Activated naive CD8-positive, alpha-beta T cell (primary cell): ENCODE measurements around the gene PRKD3.
"Not testable (repeated sequence)": the region's sequence is repeated elsewhere in the genome, so short reads cannot be mapped to it uniquely, and the experiment has no call there.

ENCODE experiments used
- H3K27ac Mint-ChIP-seq: one replicate; pipeline ENCODE4 v1.8.0; 2021; ENCODE audit warnings: mixed read lengths
- H3K27me3 Mint-ChIP-seq: one replicate; pipeline ENCODE4 v1.8.0; 2021; ENCODE audit warnings: mixed read lengths
- H3K36me3 Mint-ChIP-seq: one replicate; pipeline ENCODE4 v1.8.0; 2021; ENCODE audit warnings: mixed read lengths
- H3K4me1 Mint-ChIP-seq: one replicate; pipeline ENCODE4 v1.8.0; 2021; ENCODE audit warnings: low read depth, mixed read lengths
- H3K4me3 Mint-ChIP-seq: one replicate; pipeline ENCODE4 v1.8.0; 2021; ENCODE audit warnings: mild to moderate bottlenecking, mixed read lengths
- H3K9me3 Mint-ChIP-seq: one replicate; pipeline ENCODE4 v1.8.0; 2021; ENCODE audit warnings: low read depth, mixed read lengths

Gene PRKD3

GRCh38 chr2:37306024-37306423 lies 18.6 kb downstream of the PRKD3 start:
- H3K36me3 Mint-ChIP-seq, result peaks cover 2% of the 10 kb centered on the region
- peak overlapping the region; percentile 1 for H3K27ac Mint-ChIP-seq
- no peak overlapping the region for H3K4me3 Mint-ChIP-seq
- no peaks in the 10 kb centered on the region for H3K27me3 Mint-ChIP-seq
- no peaks in the 10 kb centered on the region for H3K9me3 Mint-ChIP-seq
- H3K4me1 Mint-ChIP-seq, result peaks cover 56% of the 10 kb centered on the region

GRCh38 chr2:37302701-37303252 lies 21.9 kb downstream of the PRKD3 start:
- no peaks in the 10 kb centered on the region for H3K27me3 Mint-ChIP-seq
- no peaks in the 10 kb centered on the region for H3K9me3 Mint-ChIP-seq
- H3K36me3 Mint-ChIP-seq, result peaks cover 6% of the 10 kb centered on the region
- H3K4me3 Mint-ChIP-seq, result no peak overlapping the region
- H3K4me1 Mint-ChIP-seq, result peaks cover 58% of the 10 kb centered on the region
- H3K27ac Mint-ChIP-seq, result no peak overlapping the region

- Mint-ChIP-seq H3K9me3 (no peaks in the 10 kb centered on the region), H3K4me1 (peaks cover 46% of the 10 kb centered on the region), H3K27me3 (no peaks in the 10 kb centered on the region), H3K4me3 (no peak overlapping the region), H3K36me3 (peaks cover 6% of the 10 kb centered on the region), H3K27ac (no peak overlapping the region)
Observed at GRCh38 chr2:37301408-37301807, 23.2 kb downstream of the PRKD3 start.

- H3K27ac Mint-ChIP-seq, result no peak overlapping the region
- peaks cover 40% of the 10 kb centered on the region for H3K4me1 Mint-ChIP-seq
- peaks cover 6% of the 10 kb centered on the region for H3K36me3 Mint-ChIP-seq
- no peaks in the 10 kb centered on the region for H3K9me3 Mint-ChIP-seq
- H3K4me3 Mint-ChIP-seq, result no peak overlapping the region
- no peaks in the 10 kb centered on the region for H3K27me3 Mint-ChIP-seq
Observed at GRCh38 chr2:37300578-37300977, 24.1 kb downstream of the PRKD3 start.

GRCh38 chr2:37300146-37300545 lies 24.5 kb downstream of the PRKD3 start:
- Mint-ChIP-seq H3K4me3 (no peak overlapping the region), H3K27me3 (no peaks in the 10 kb centered on the region), H3K36me3 (peaks cover 6% of the 10 kb centered on the region), H3K9me3 (no peaks in the 10 kb centered on the region), H3K4me1 (peaks cover 37% of the 10 kb centered on the region), H3K27ac (no peak overlapping the region)

GRCh38 chr2:37297632-37298031 lies 27.0 kb downstream of the PRKD3 start:
- peaks cover 31% of the 10 kb centered on the region for H3K4me1 Mint-ChIP-seq
- no peak overlapping the region for H3K4me3 Mint-ChIP-seq
- H3K27me3 Mint-ChIP-seq, result no peaks in the 10 kb centered on the region
- H3K27ac Mint-ChIP-seq, result no peak overlapping the region
- no peaks in the 10 kb centered on the region for H3K9me3 Mint-ChIP-seq
- H3K36me3 Mint-ChIP-seq, result peaks cover 6% of the 10 kb centered on the region

GRCh38 chr2:37295469-37296073 lies 29.1 kb downstream of the PRKD3 start:
- Mint-ChIP-seq H3K27ac (no peak overlapping the region), H3K4me3 (no peak overlapping the region), H3K4me1 (peaks cover 23% of the 10 kb centered on the region), H3K36me3 (peaks cover 17% of the 10 kb centered on the region), H3K9me3 (no peaks in the 10 kb centered on the region), H3K27me3 (no peaks in the 10 kb centered on the region)

- peaks cover 13% of the 10 kb centered on the region for H3K36me3 Mint-ChIP-seq
- H3K9me3 Mint-ChIP-seq, H3K27ac Mint-ChIP-seq, H3K27me3 Mint-ChIP-seq, H3K4me3 Mint-ChIP-seq: not testable (repeated sequence)
- peaks cover 18% of the 10 kb centered on the region for H3K4me1 Mint-ChIP-seq
Observed at GRCh38 chr2:37294858-37295257, 29.8 kb downstream of the PRKD3 start.

- H3K4me3 Mint-ChIP-seq, result no peak overlapping the region
- peaks cover 5% of the 10 kb centered on the region for H3K4me1 Mint-ChIP-seq
- H3K36me3 Mint-ChIP-seq, result peaks cover 15% of the 10 kb centered on the region
- H3K27ac Mint-ChIP-seq, result no peak overlapping the region
- no peaks in the 10 kb centered on the region for H3K27me3 Mint-ChIP-seq
- no peaks in the 10 kb centered on the region for H3K9me3 Mint-ChIP-seq
Observed at GRCh38 chr2:37291680-37292079, 33.0 kb downstream of the PRKD3 start.

- Mint-ChIP-seq H3K4me3 (no peak overlapping the region), H3K27ac (no peak overlapping the region), H3K9me3 (no peaks in the 10 kb centered on the region), H3K36me3 (peaks cover 15% of the 10 kb centered on the region), H3K27me3 (no peaks in the 10 kb centered on the region), H3K4me1 (peaks cover 3% of the 10 kb centered on the region)
Observed at GRCh38 chr2:37287966-37288365, 36.7 kb downstream of the PRKD3 start.

- H3K9me3 Mint-ChIP-seq, result no peaks in the 10 kb centered on the region
- no peak overlapping the region for H3K4me3 Mint-ChIP-seq
- H3K27ac Mint-ChIP-seq, result no peak overlapping the region
- H3K4me1 Mint-ChIP-seq, result no peaks in the 10 kb centered on the region
- H3K36me3 Mint-ChIP-seq, result peaks cover 10% of the 10 kb centered on the region
- H3K27me3 Mint-ChIP-seq, result no peaks in the 10 kb centered on the region
Observed at GRCh38 chr2:37284381-37284780, 40.3 kb downstream of the PRKD3 start.

GRCh38 chr2:37283207-37283606 lies 41.4 kb downstream of the PRKD3 start:
- Mint-ChIP-seq H3K9me3 (no peaks in the 10 kb centered on the region), H3K27me3 (no peaks in the 10 kb centered on the region), H3K36me3 (peaks cover 10% of the 10 kb centered on the region), H3K4me1 (peaks cover 4% of the 10 kb centered on the region), H3K27ac (no peak overlapping the region), H3K4me3 (no peak overlapping the region)

- H3K9me3 Mint-ChIP-seq, result no peaks in the 10 kb centered on the region
- H3K27ac Mint-ChIP-seq, result no peak overlapping the region
- H3K27me3 Mint-ChIP-seq, result no peaks in the 10 kb centered on the region
- peaks cover 4% of the 10 kb centered on the region for H3K4me1 Mint-ChIP-seq
- H3K36me3 Mint-ChIP-seq, result peaks cover 10% of the 10 kb centered on the region
- H3K4me3 Mint-ChIP-seq, result no peak overlapping the region
Observed at GRCh38 chr2:37282746-37283145, 41.9 kb downstream of the PRKD3 start.

GRCh38 chr2:37281916-37282315 lies 42.7 kb downstream of the PRKD3 start:
- Mint-ChIP-seq H3K9me3 (no peaks in the 10 kb centered on the region), H3K36me3 (peaks cover 10% of the 10 kb centered on the region), H3K27me3 (no peaks in the 10 kb centered on the region), H3K27ac (no peak overlapping the region), H3K4me3 (no peak overlapping the region), H3K4me1 (peaks cover 4% of the 10 kb centered on the region)

- no peak overlapping the region for H3K4me3 Mint-ChIP-seq
- H3K36me3 Mint-ChIP-seq, result peaks cover 10% of the 10 kb centered on the region
- H3K4me1 Mint-ChIP-seq, result peaks cover 4% of the 10 kb centered on the region
- H3K27ac Mint-ChIP-seq, result no peak overlapping the region
- H3K27me3 Mint-ChIP-seq, result no peaks in the 10 kb centered on the region
- no peaks in the 10 kb centered on the region for H3K9me3 Mint-ChIP-seq
Observed at GRCh38 chr2:37276291-37276690, 48.3 kb downstream of the PRKD3 start.
